Measurements from ENCODE around the gene RNF20. TPM values are rescaled to one million over a fixed set of nuclear protein-coding genes. Genes with fewer than 3 reads are reported as not detected.

Gene RNF20
- total and polyA plus RNA-seq, 8 donors = 6.2 to 30.6 (median 24.0) TPM

DNA sequence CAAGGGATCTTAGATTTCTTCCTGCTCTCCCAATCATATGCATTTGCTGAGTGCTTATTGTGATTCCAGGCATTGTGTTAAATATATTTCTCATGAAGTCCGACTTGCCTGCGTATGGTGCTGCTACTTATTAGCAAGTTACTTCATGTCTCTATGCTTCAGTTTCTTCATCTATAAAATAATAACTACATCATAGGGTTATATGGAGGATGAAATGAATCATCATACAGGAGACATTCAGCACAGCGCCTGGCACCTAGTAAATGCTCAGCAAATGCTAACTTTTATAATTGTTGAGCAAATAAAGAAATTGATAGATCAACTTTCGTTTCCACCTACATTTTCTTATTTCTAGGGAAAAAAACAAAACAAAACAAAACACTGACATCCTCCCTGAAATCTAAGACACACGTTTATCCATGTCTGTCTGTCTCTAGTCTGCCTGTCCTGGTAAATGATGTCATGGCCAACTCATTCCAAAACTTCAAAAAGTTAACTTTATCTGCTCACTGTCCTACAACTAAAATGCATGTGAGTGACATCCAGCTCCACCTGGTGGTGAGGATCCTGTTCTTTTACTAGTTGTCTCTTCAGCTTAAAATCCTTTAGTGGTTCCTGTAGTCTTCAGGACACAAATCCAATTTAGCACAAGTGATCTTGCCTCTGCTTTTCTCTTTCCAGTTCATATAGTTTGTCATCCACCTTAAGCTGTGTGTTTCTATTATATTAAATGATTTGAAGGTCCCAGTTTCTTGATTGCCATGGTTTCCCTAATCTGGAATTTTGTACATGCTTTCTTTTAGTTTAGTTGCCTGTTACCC is 33.5 kb downstream of the RNF20 start:
- peak in 1 of 4 donors; percentile 34 for ATAC-seq
- no peak overlapping the region for H3K27ac ChIP-seq
- H3K9me3 ChIP-seq = no peaks in the 10 kb centered on the region
- no peak overlapping the region for H3K4me3 ChIP-seq
- peak in 1 of 4 donors; percentile 20 for TF ChIP-seq CTCF (IDR thresholded peaks at IDR 0.05)
- intact Hi-C loops (cut with DNase I) = no loop called here
- no peak for DNase-seq
- H3K36me3 ChIP-seq = peaks cover 0 to 29% (median 10%) of the 10 kb centered on the region in 3 donors
- WGBS, 2 donors = 83 to 85% methylated on average over 5 of the region's 5 CpGs
- H3K4me1 ChIP-seq = no peaks in the 10 kb centered on the region
- no peaks in the 10 kb centered on the region for H3K27me3 ChIP-seq
- no peak for FAIRE-seq

DNA sequence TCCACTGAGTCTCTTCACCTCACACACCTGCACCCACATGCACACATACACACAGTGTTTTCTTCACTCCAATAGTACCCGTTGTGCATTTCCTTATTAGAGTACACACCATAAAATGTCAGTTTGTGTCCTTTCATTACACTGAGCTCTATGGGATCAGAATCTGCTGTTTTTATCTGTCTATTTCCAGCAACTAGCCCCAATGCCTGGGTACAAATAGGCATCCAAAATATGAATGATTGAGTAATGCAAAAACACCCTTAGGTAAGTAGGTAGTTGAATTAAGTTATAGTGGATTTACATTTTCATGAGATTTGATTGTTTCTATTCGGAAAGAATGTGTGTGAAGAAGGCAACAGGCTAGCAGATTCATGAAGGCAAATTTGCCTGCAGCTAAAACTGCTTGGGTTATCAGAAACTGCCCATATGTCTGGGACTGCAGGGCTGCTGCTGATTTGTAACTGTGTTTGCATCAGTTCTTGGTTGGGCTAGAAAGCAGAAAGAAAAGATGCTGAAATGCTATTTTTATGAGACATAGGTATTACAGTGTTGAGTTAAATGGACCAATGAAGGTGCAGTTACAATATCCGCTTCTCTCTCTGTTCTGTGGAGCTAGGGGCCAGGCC is 34.2 kb downstream of the RNF20 start:
- Histone ChIP-seq H3K4me1 (no peaks in the 10 kb centered on the region), H3K27ac (no peak overlapping the region), H3K36me3 (peaks cover 0 to 22% (median 2%) of the 10 kb centered on the region in 3 donors), H3K4me3 (no peak overlapping the region), H3K27me3 (no peaks in the 10 kb centered on the region), H3K9me3 (no peaks in the 10 kb centered on the region)
- WGBS, 2 donors = 90% methylated on average over 3 of the region's 3 CpGs
- TF ChIP-seq CTCF (IDR thresholded peaks at IDR 0.05) = no peak
- intact Hi-C loops (cut with DNase I) = no loop called here
- FAIRE-seq = no peak
- ATAC-seq = no peak
- no peak for DNase-seq

DNA sequence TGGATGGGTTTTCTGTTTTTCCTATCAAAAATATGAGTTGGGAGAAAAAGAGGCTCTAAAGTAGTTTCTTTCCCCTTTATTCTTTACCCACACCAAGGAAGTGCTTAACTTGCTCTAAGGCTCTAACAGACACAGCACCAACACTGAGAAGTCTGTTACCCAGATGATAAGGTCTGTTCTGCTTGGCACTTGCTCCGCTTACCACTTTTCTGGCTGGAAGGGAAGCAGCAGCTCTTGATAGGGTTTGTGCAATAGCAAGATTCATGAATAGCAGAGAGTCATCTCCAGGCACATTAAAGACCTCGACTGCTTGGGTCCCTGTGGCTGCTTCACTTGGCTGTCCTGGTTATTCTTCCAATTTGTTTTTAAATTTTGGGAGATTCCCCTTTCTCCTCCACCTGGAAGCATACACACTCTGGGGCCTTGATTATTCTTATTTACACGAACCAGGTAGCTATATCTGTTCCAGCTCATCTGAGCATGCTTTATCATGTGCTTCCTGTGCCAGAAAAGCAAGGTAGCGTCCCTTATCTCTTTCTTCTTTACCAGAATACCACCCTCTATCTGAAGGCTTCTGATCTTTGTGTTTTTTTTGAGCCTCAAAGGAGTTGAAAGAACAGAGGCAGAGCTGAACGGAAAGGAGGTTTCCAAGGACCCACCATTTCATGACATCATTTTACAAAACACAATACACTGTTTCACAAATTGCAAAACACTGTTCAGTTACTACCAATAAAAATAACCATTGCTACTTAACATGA is 36.3 kb downstream of the RNF20 start:
- ATAC-seq (no peak), DNase-seq (no peak), FAIRE-seq (no peak)
- intact Hi-C loops (cut with DNase I) = no loop called here
- 73 to 75% methylated on average over 5 of the region's 5 CpGs for WGBS, 2 donors
- H3K4me1 ChIP-seq = no peaks in the 10 kb centered on the region
- no peak overlapping the region for H3K4me3 ChIP-seq
- peaks cover 0 to 6% (median 0%) of the 10 kb centered on the region in 3 donors for H3K36me3 ChIP-seq
- no peaks in the 10 kb centered on the region for H3K9me3 ChIP-seq
- no peak for TF ChIP-seq CTCF (IDR thresholded peaks at IDR 0.05)
- H3K27ac ChIP-seq = no peak overlapping the region
- no peaks in the 10 kb centered on the region for H3K27me3 ChIP-seq

- H3K4me1 ChIP-seq = no peaks in the 10 kb centered on the region
- ATAC-seq (no peak), DNase-seq (no peak), FAIRE-seq (no peak)
- H3K9me3 ChIP-seq = no peaks in the 10 kb centered on the region
- H3K36me3 ChIP-seq = peaks cover 0 to 6% (median 0%) of the 10 kb centered on the region in 3 donors
- intact Hi-C loops (cut with DNase I) = no loop called here
- H3K27me3 ChIP-seq = no peaks in the 10 kb centered on the region
- WGBS, 2 donors = 60 to 65% methylated on average over 1 of the region's 1 CpG
- TF ChIP-seq CTCF (IDR thresholded peaks at IDR 0.05) = no peak
- H3K4me3 ChIP-seq = no peak overlapping the region
- no peak overlapping the region for H3K27ac ChIP-seq
Measured at GRCh38 chr9:101571114-101571513, 37.5 kb downstream of the RNF20 start.
